HG03064 (cell line): ENCODE data around the gene ANKHD1.
A peak's percentile ranks its signal among the peaks of the same experiment; 100 is the strongest.

Experiments used
- ATAC-seq: cut with Tn5 transposase; IDR thresholded peaks from one replicate; pipeline ENCODE4 v1.9.1; 2021; ENCODE audit warnings: low read depth; ENCODE audit not compliant: unreplicated experiment

ANKHD1 gene

DNA sequence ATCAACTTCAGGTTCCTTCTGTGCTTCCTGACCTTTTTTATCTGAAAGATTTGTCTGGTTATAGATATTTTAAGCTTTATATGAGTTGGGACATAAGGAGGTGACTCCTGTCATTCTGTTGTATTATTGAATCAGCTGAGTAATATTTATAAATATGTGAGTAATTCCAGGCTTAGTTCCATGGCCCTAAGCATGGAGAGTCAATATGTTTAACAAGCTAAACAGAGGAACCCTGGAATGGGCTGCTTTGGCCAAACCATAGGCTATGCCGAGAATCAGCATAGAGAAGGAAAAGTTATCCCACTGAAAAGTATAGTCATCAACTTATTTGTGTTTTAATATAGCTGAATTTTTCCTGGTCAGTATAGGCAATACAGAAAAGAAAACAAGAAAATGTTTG, 138.6 kb downstream of the ANKHD1 start:
- ATAC-seq = no peak

DNA sequence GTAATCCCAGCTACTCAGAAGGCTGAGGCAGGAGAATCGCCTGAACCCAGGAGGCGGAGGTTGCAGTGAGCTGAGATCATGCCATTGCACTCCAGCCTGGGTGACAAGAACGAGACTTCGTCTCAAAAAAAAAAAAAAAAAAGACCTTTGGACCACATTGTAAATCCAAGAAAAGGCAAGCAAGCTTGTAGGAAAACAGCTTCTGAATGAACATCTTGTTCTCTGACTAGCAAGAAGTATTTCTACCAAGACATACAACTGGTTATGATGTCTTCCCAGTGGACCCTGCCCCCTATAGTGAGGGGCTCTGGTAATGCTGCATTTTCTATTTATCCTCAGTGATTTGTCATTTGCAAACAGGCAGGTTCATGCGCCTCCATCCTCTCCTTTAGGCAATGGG, 141.3 kb downstream of the ANKHD1 start:
- ATAC-seq = no peak

DNA sequence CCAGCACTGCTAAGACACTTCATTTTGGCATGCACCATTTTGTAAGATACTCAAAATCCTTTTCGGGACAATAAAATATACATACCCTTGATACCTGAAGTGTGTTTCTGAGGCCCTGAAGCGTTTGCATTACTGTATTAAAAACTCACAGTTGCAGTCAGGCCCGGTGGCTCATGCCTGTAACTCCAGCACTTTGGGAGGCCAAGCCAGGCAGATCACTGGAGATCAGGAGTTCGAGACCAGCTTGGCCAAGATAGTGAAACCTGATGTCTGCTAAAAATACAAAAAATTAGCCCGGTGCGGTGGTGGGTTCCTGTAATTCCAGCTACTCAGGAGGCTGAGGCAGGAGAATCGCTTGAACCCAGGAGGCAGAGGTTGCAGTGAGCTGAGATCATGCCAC, 143.4 kb downstream of the ANKHD1 start:
- no peak for ATAC-seq

DNA sequence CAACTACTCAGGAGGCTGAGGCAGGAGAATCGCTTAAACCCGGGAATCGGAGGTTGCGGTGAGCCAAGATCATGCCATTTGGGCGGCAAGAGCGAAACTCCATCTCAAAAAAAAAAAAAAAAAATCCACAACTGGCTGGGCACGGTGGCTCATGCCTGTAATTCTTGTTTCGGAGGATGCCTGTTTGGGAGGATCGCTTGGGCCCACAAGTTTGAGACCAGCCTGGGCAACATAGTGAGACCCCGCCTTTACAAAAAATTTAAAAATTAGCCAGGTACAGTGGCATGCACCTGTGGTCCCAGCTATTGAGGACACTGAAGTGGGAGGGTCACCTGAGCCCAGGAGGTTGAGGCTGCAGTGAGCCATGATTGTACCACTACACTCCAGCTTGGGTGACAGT, 144.0 kb downstream of the ANKHD1 start:
- no peak for ATAC-seq

DNA sequence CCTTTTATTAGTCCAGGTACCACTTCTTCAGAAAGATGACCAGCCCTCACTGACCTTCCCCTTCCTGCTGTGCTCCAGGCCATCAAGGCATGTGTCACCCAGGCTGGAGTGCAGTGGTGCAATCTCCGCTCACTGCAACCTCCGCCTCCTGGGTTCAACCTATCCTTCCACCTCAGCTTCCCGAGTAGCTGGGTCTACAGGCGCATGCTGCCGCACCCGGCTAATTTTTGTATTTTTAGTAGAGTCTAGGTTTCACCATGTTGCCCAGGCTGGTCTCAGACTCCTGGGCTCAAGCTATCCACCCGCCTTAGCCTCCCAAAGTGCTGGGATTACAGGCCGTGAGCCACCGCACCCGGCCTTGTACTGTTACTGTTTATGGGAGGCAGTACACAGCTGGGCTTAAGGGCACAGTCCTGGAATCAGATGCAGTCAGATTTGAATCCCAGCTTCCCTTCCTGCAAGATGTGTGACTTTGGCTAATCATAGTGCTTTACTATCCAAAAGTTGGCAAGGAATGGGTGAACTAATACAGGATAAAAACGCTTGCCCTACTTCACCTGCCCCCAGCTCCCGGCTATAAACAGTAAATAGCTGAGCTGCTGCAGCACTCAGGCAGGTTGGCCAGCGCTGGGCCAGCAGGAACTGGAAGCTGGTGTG, 145.3 kb downstream of the ANKHD1 start:
- ATAC-seq = no peak

DNA sequence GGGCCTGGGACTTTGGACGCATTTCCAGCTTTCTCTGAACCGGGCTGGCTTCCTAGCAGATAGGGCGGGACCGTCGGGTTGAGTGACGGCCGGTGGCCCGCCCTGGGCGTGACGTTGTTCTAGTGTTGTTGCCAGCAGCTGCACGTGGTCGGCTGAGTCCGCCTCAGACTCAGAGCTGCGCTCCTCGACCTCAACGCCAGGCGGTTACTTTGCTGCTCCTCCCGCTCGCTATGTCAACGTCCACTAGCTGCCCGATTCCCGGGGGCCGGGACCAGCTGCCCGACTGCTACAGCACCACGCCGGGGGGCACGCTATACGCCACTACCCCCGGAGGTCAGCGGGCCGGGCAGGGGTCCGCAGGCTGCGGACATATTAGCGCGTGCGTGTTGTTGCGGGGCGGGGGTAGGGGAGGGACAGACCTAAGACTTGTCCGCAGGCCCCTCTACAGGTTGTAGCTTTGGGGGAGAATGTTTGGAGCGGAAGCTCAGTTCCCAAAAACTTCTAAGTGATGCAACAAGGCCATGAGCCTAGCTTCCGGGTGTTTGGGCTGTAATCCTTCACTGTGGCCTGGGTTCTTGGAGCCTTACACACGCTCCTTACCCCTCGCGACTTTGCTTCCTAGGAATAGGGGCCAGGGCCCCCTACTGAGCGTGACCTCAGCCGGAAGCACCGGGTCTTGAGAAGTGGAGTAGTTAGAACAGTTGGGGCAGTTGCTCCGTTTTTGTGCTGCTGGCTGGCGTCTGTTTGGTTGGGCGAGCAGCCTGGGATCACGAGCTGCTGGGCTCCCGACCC, 146.1 kb downstream of the ANKHD1 start, which contains the start of gene EIF4EBP3:
Gene EIF4EBP3 (plus strand): TSS at position 155 of the 792 bp plus-strand sequence. CDS start 76 bp downstream, at position 231.
- peak; percentile 97 for ATAC-seq

DNA sequence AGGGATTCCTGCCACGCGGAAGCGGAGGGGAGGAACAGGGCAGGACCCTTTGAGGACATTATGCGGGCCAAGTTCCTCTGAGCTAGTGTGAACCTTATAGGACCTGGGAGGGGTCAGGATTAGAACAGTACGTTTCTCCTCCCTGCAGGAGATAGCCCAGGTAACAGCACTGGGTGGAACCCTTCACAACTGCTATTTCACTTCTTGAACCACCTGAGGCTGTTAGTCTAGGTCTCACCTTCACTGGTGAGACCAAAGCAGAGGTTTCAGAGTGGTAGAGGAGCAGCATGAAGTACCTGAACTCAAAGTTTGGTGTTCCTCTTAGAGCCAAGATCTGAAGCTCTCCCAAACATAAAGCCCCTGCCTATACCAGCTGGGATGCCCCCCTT, 146.7 kb downstream of the ANKHD1 start:
- ATAC-seq = no peak

DNA sequence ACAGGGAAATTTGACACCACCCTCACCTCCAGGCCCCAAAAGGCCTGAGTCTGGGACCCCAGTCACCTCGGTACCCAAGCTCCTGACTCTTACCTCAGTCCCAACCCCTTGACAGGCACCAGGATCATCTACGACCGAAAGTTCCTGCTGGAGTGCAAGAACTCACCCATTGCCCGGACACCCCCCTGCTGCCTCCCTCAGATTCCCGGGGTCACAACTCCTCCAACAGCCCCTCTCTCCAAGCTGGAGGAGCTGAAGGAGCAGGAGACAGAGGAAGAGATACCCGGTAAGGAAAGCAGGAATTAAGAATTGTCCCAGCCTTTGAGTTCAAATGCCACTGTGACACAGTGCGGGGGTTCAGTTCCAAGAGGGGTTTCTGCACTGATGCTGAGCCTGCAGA, 147.2 kb downstream of the ANKHD1 start:
- no peak for ATAC-seq

DNA sequence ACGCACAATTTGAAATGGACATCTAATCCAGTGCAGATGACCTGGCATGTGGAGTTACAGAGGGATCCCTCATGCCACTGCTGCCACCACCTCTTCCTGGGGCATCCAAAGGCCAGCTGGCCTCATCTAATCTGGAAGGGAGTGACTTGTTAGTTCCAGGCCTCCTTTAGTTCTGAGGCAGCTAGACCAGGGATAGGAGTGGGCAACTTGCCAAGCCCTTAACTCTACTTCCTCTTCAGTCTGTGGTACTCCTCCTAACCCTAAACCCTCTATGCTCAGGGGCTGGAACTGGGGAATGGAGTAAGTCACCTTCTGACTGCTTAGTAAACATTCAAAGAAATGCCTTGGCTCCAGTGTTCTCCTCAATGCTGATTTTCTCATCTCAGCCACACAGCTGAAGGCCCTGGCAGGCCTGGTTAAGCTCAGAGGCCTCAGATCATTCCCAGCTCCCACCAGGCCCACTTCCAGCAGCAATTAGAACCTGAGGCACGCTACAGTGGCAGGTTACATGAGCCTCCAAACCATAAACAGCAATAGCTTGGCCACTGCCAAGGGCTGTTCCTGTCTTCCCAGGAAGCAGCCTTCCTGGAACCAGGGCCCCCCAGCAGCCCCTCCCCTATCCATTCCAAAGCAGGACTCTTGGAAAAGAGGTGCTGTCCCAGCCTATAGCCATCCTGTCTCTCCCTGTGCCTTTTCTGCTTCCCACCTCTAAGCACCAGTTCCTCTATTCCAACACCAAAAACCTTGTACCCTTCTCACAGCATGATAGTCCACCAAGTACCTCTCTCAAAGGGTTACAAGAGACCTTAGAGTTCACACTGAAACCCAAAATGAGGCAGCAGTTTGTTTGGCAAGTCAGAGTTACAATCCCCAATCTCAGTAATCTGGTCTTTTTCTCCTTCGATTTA, 147.9 kb downstream of the ANKHD1 start:
- no peak for ATAC-seq

DNA sequence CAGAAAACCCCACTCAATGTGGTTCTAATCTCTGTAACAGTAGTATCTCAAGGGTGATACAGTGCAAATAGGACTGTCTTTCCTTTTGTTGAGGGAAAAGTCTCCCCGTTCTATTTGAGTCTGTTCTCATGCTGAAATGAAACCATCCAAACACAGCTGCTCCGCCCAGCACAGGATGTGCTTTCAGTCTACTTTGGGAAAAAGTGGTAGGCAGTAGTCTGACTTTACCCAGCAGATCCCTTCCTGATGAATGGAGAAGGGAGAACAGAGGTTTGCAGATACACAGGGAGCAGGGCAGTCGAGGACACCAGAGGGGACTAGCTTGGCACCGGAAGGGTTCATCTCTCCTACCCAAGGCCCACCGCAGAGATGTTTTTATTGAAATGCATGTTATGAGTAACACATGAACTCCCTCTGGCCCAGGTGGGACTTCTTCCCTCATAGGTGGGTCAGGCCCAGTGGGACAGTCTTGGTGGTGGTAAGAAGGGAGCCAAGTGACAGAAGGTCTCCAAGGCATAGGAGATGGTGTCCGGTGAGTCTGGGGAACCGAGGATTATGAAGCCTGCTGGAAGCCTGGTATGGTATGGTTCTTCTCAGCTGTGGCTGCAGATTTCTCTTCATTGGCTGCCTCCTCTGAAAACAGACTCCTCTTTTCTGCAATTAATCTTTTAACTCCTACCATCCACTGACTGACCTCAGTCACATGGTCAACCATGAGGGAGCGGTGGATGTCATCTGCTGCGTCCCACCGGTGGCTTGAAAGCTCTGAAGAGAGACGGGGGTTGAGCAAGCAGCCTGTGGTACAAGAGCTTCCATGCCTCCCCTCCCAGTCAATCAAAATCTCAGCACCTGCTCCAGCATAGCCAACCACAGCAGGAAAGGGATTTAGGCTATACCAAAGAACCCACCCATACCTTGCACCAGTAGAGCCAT, 148.8 kb downstream of the ANKHD1 start:
- ATAC-seq = no peak

DNA sequence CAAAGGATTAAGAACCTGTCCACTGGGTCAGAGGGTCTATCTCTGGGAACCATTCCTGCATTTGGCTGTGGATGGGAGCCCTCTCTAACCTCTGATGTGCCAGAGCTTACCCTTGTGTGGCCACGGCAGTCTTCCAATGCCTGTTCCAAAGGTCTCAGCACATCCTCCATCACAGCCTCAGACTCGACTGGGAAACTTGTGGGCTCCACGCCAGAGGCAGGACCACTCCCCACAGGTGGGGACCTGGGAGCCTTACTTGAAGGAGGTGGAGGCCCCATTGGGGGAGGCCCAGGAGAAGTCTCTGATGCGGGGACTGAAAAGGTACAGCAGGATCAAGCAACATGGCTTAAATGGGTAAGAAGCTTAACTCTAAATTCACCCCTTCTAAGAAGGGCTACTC, 150.2 kb downstream of the ANKHD1 start:
- ATAC-seq = no peak

DNA sequence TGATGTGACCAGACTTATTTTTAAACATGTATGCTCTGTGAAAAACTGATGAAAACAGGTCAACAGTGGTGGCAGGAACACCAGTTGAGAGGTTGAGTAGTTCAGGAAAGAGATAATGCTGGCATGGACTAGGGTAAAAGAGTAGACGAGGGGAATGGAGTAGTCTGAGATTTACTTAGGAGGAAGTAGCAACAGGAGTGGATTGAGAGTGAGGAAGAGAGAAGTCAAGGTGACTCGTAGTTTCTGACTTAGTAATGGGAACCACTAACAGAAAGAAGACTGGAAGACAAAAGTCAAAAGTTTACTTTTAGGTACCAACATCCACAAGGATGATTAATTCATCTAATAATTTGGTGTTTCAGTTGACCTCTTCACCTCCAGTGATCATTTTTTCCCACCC, 152.0 kb downstream of the ANKHD1 start:
- no peak for ATAC-seq

DNA sequence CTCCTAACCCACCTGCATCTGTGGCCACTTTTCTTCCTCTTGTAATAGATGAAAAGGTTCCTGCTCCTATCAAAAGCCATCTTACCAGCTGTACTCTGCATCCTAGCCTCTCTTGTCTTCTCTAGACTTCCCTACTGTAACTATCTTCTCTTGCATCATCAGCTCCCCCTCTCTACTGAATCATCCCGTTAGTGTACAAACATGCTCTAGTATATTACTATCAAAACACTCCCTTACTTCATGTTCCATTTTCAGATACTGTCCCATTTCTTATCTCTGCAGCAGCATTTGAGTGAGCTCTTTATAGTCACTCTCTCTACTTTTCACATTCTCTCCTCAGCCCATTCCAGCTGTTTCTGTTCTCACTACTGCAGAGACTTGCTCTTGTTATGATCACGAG, 152.8 kb downstream of the ANKHD1 start:
- no peak for ATAC-seq

DNA sequence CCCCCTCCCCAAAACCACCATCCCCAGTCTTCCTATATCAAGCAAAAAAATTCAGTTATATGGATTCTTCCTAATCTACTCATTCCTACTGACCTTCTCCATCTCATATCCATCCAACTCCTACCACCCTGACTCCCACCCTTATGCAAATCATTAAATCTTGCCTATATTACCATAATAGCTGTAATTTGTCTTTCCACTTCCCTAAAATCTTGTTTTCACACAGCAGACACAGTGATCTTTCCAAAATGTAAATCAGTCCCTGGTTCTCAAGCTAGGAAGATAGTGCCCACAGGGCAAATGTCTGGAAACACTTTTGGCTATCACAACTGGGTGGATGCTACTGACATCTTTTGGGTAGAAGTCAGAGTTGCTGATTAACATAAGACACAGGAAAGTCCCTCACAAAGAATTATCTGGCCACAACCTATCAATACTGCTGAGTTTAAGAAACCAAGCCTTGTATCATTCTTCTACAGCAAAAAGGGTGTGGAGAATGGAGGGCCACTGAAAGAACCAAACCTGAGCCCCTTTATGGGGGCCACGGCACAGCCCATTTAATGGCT, 154.2 kb downstream of the ANKHD1 start:
- ATAC-seq = no peak

DNA sequence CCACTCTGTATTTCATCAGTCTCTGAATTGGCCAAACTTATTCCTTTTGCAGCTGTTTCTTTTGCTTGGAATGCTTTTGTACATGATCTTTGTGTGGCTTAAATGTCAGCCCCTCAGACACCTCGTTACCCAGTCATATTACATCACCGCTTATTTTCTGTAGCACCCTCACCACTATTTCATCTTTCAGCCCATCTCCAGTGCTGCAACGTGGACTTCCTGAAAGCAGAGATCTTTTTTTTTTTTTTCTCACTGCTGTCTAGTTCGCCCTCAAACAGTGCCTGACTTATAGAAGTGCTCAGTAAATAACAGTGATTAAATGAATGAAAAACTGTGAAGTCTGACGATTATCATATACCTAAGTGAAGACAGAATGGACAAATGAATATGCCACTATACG, 154.8 kb downstream of the ANKHD1 start:
- no peak for ATAC-seq

DNA sequence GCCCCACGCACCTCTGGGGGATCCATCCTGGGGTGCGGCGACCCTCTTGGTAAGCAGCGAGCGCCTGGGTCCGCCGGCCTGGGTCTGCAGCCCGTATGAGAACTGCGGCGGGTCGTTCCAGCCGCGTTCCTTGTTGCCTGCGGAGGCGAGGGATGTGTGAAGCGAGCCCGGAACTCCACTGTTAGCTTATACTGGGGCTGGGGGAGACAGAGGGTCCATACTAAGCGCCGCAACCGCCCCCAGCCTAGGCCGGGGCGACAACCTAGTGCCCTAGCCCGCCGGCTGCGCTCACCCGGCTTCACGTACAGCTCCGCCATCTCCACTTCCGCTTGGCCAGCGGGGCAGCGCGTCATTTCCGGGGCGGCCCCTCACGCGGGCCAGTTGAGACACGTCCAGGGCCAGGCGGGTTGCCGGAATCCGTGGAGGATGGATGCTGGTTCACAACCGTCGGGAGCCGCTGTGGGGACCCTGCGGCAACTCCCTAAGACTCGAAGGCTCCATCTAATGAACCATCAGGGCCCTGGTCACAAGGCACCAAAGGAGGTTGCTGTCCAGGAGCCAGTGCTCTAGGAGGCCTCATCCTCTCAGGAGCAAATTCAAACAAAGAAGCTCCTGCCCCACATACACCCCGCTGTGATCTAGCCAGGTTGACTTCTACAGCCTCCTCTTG, 155.6 kb downstream of the ANKHD1 start, which contains the start of gene SRA1:
Gene SRA1 (minus strand): TSS at position 338 of the 670 bp plus-strand sequence. CDS start 21 bp downstream, at position 317.
- peak; percentile 96 for ATAC-seq

DNA sequence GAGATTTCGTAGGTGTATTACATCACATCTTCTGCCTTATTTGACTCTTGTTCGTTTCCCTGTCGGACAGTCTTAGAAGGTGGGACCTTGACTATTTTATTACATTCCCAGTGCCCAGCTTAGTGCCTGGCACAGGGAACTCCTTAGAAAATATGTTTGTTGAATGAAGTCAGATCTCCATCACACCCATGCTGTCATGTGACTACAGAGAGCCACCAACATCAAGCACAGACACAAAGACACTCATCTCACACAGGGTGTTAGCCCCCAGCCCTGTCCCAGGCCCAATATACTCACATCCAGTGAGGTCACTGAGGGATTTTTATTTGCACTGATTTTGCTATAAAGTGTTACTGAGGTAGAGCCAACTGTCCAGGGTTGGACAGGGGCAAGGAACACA, 156.3 kb downstream of the ANKHD1 start:
- no peak for ATAC-seq

DNA sequence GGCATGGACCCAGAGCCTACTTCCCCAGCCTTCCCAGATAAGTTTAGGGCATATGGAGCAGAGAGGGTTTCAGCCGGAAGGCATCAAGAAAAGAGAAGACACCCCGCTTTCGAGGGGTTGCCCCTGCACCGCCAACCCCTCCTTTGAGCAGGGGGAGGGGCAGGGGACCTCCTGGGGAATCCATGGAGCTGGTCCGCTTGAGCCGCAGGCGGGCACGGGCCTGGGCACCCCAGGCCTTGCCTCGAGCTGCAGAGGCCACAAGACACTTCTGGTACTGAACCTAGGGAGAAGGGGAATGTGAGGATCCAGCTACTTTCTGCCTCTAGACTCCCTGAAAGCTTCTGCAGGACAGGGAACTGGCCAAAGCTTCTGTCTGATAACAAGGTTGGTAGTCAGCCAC, 156.9 kb downstream of the ANKHD1 start:
- no peak for ATAC-seq

DNA sequence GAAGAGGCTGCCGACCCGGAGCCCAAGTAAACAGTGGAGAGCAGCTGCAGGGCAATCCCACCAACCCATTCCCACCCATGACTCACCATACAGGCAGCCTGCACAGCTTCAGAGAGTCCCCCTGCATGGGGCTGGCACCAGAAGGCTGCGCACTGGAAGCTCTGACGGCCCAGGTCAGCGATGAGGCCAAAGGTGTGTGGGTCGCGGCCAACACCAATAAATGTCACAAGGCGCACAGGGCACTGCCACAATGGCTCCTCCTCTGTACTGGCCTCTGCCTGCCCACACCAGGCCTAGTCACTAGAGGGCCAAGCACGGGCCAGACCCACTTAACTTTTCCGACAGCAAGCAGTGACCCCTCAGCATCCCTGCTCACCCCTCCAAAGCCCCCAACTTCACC, 158.6 kb downstream of the ANKHD1 start:
- no peak for ATAC-seq
